Mesenchymal stem cell (in vitro differentiated cells and primary cell): ENCODE measurements around the gene KLHL18.
"Not testable (repeated sequence)": the region's sequence is repeated elsewhere in the genome, so short reads cannot be mapped to it uniquely, and the experiment has no call there.

Experiments used
- DNase-seq: peaks from one replicate; pipeline ENCODE4 v3.0.0-alpha.2; 2013
- H2AFZ ChIP-seq: one replicate; pipeline ENCODE4 v1.6.1; 2013; ENCODE audit warnings: low read depth, mild to moderate bottlenecking, control low read depth, inconsistent platforms, low read length, moderate library complexity
- H2AK5ac ChIP-seq: 2 replicates; pipeline ENCODE4 v1.6.1; 2013; ENCODE audit warnings: low read length, moderate library complexity, mild to moderate bottlenecking, inconsistent platforms; ENCODE audit not compliant: severe bottlenecking
- H2BK120ac ChIP-seq: one replicate; pipeline ENCODE4 v1.6.1; 2013; ENCODE audit warnings: low read depth, mild to moderate bottlenecking, inconsistent platforms, low read length, moderate library complexity
- H2BK12ac ChIP-seq, 2 experiments: one replicate each; pipeline ENCODE4 v1.6.1; 2013; ENCODE audit warnings: inconsistent platforms in 2 of 2, low read length in 2 of 2, mild to moderate bottlenecking in 2 of 2, moderate library complexity in 2 of 2, control low read depth in 1 of 2
- H2BK15ac ChIP-seq: one replicate; pipeline ENCODE4 v1.6.1; 2013; ENCODE audit warnings: mild to moderate bottlenecking, low read depth, inconsistent platforms; ENCODE audit not compliant: poor library complexity, severe bottlenecking
- H2BK5ac ChIP-seq: 2 replicates; pipeline ENCODE4 v1.6.1; 2013; ENCODE audit warnings: low read depth, mild to moderate bottlenecking, low read length, control low read depth, inconsistent platforms; ENCODE audit not compliant: poor library complexity, severe bottlenecking
- H3K14ac ChIP-seq, 2 experiments: one replicate each; pipeline ENCODE4 v1.6.1; 2013; ENCODE audit warnings: inconsistent platforms in 2 of 2, low read length in 2 of 2, control low read depth in 1 of 2, mild to moderate bottlenecking in 1 of 2, moderate library complexity in 1 of 2
- H3K18ac ChIP-seq, 2 experiments: one replicate each; pipeline ENCODE4 v1.6.1; 2013; ENCODE audit warnings: inconsistent platforms in 2 of 2, low read length in 2 of 2, control low read depth in 1 of 2, low read depth in 1 of 2, mild to moderate bottlenecking in 1 of 2
- H3K23ac ChIP-seq, 2 experiments: one replicate each; pipeline ENCODE4 v1.6.1; 2013; ENCODE audit warnings: inconsistent platforms in 2 of 2, low read length in 2 of 2, mild to moderate bottlenecking in 2 of 2, moderate library complexity in 2 of 2, control low read depth in 1 of 2
- H3K27ac ChIP-seq: 2 replicates; pipeline ENCODE4 v1.5.1; 2013; ENCODE audit warnings: mild to moderate bottlenecking, moderate library complexity, low read length, control low read depth, inconsistent platforms; ENCODE audit not compliant: poor library complexity, severe bottlenecking
- H3K27me3 ChIP-seq, 2 experiments: 2 replicates each; pipeline versions ENCODE4 v1.6.1 to v1.7.0; 2013; ENCODE audit warnings: low read length in 2 of 2, mild to moderate bottlenecking in 2 of 2, moderate library complexity in 2 of 2, control low read depth in 1 of 2, inconsistent platforms in 1 of 2; ENCODE audit not compliant: control insufficient read depth in 1 of 2, insufficient read depth in 1 of 2
- H3K36me3 ChIP-seq, 2 experiments: 2 replicates each; pipeline versions ENCODE4 v1.6.1 to v1.7.0; 2013; ENCODE audit warnings: low read length in 2 of 2, control low read depth in 1 of 2, inconsistent platforms in 1 of 2, low read depth in 1 of 2, mild to moderate bottlenecking in 1 of 2; ENCODE audit not compliant: insufficient read depth in 2 of 2, control insufficient read depth in 1 of 2
- H3K4ac ChIP-seq, 2 experiments: one replicate each; pipeline ENCODE4 v1.6.1; 2013; ENCODE audit warnings: inconsistent platforms in 2 of 2, low read length in 2 of 2, mild to moderate bottlenecking in 2 of 2, moderate library complexity in 2 of 2, control low read depth in 1 of 2, low read depth in 1 of 2
- H3K4me1 ChIP-seq: 2 replicates; pipeline ENCODE4 v1.6.1; 2013; ENCODE audit warnings: low read depth, low read length, control low read depth; ENCODE audit not compliant: control insufficient read depth, insufficient read depth
- H3K4me2 ChIP-seq: 2 replicates; pipeline ENCODE4 v1.6.1; 2013; ENCODE audit warnings: low read length, mild to moderate bottlenecking, inconsistent platforms; ENCODE audit not compliant: poor library complexity, severe bottlenecking
- H3K4me3 ChIP-seq, 2 experiments: 2 replicates each; pipeline versions ENCODE4 v1.5.1 to v1.7.0; 2013; ENCODE audit warnings: low read length in 2 of 2, mild to moderate bottlenecking in 2 of 2, control low read depth in 1 of 2, low read depth in 1 of 2; ENCODE audit not compliant: insufficient read depth in 1 of 2
- H3K79me1 ChIP-seq: replicated peaks from 2 replicates; pipeline ENCODE4 v1.6.1; 2013; ENCODE audit warnings: mild to moderate bottlenecking, control low read depth, low read length, inconsistent platforms; ENCODE audit not compliant: poor library complexity, severe bottlenecking
- H3K9ac ChIP-seq: 2 replicates; pipeline ENCODE4 v1.7.0; 2013; ENCODE audit warnings: mild to moderate bottlenecking, low read length, moderate library complexity
- H3K9me3 ChIP-seq: 2 replicates; pipeline ENCODE4 v1.7.0; 2013; ENCODE audit warnings: mild to moderate bottlenecking, low read length; ENCODE audit not compliant: control insufficient read depth
- H4K8ac ChIP-seq: one replicate; pipeline ENCODE4 v1.6.1; 2013; ENCODE audit warnings: inconsistent platforms, mild to moderate bottlenecking, low read length, moderate library complexity
- H4K91ac ChIP-seq: one replicate; pipeline ENCODE4 v1.6.1; 2013; ENCODE audit warnings: mild to moderate bottlenecking, low read length, inconsistent platforms
- WGBS: methylation state at CpG from one replicate; pipeline ENCODE4 v1.1.7; 2013; ENCODE audit warnings: mixed read lengths; 5-methylcytosine and 5-hydroxymethylcytosine counted together

Gene KLHL18

GRCh38 chr3:47366833-47367232, 84.1 kb downstream of the KLHL18 start:
- H3K4ac ChIP-seq = no peak overlapping the region
- no peak overlapping the region for H3K23ac ChIP-seq
- H2BK120ac ChIP-seq = no peak overlapping the region
- H3K27me3 ChIP-seq = peaks cover 12 to 23% of the 10 kb centered on the region in 2 experiments
- no peak overlapping the region for H3K27ac ChIP-seq
- WGBS = 100% methylated on average over 1 of the region's 2 CpGs
- H3K36me3 ChIP-seq = no peaks in the 10 kb centered on the region
- H4K8ac ChIP-seq = no peak overlapping the region
- H3K14ac ChIP-seq = no peak overlapping the region
- no peaks in the 10 kb centered on the region for H3K79me1 ChIP-seq
- no peak overlapping the region for H3K9ac ChIP-seq
- no peak overlapping the region for H2AK5ac ChIP-seq
- H3K18ac ChIP-seq = no peak overlapping the region
- H2BK5ac ChIP-seq = no peak overlapping the region
- no peak overlapping the region for H2BK15ac ChIP-seq
- H2BK12ac ChIP-seq = no peak overlapping the region
- H3K4me2 ChIP-seq = no peak overlapping the region
- H3K4me1 ChIP-seq = peaks cover 2% of the 10 kb centered on the region
- no peak overlapping the region for H4K91ac ChIP-seq
- H2AFZ ChIP-seq = no peak overlapping the region
- H3K9me3 ChIP-seq = no peaks in the 10 kb centered on the region
- no peak overlapping the region for H3K4me3 ChIP-seq
- no peak for DNase-seq

GRCh38 chr3:47367631-47368030, 84.9 kb downstream of the KLHL18 start:
- H3K27me3 ChIP-seq = peaks cover 15 to 23% of the 10 kb centered on the region in 2 experiments
- no peak overlapping the region for H2AFZ ChIP-seq
- H3K36me3 ChIP-seq = no peaks in the 10 kb centered on the region
- no peak overlapping the region for H2BK12ac ChIP-seq
- H3K14ac ChIP-seq = no peak overlapping the region
- no peak overlapping the region for H2BK5ac ChIP-seq
- no peak overlapping the region for H3K23ac ChIP-seq
- no peak overlapping the region for H3K4me3 ChIP-seq
- H3K18ac ChIP-seq = no peak overlapping the region
- no peak for DNase-seq
- no peak overlapping the region for H3K9ac ChIP-seq
- no peak overlapping the region for H3K4ac ChIP-seq
- H4K91ac ChIP-seq = no peak overlapping the region
- no peak overlapping the region for H3K27ac ChIP-seq
- H3K79me1 ChIP-seq = no peaks in the 10 kb centered on the region
- H2BK120ac ChIP-seq = no peak overlapping the region
- H2BK15ac ChIP-seq = no peak overlapping the region
- H3K9me3 ChIP-seq = no peaks in the 10 kb centered on the region
- H3K4me1 ChIP-seq = peaks cover 2% of the 10 kb centered on the region
- no peak overlapping the region for H3K4me2 ChIP-seq
- H2AK5ac ChIP-seq = no peak overlapping the region
- no peak overlapping the region for H4K8ac ChIP-seq
- 98% methylated on average over 6 of the region's 7 CpGs for WGBS

- H3K14ac ChIP-seq, H2AFZ ChIP-seq, H3K4me1 ChIP-seq, H3K27ac ChIP-seq, H3K4ac ChIP-seq, H2BK15ac ChIP-seq, H4K8ac ChIP-seq, DNase-seq, H3K79me1 ChIP-seq, H3K9me3 ChIP-seq, H4K91ac ChIP-seq, H3K4me3 ChIP-seq, H3K4me2 ChIP-seq, H2AK5ac ChIP-seq, H3K36me3 ChIP-seq, H2BK12ac ChIP-seq, H2BK5ac ChIP-seq, H3K23ac ChIP-seq, H2BK120ac ChIP-seq, H3K18ac ChIP-seq, H3K9ac ChIP-seq: not testable (repeated sequence)
- 91% methylated on average over 8 of the region's 8 CpGs for WGBS
- H3K27me3 ChIP-seq = peaks cover 15 to 23% of the 10 kb centered on the region in 2 experiments
Measured at GRCh38 chr3:47370020-47370419, 87.3 kb downstream of the KLHL18 start.

GRCh38 chr3:47370887-47371697, 88.3 kb downstream of the KLHL18 start:
- Histone ChIP-seq H3K36me3 (no peaks in the 10 kb centered on the region), H2BK15ac (no peak overlapping the region), H3K9ac (no peak overlapping the region), H3K4me2 (no peak overlapping the region), H2BK5ac (no peak overlapping the region), H3K18ac (no peak overlapping the region), H3K14ac (no peak overlapping the region), H3K4me1 (peaks cover 2% of the 10 kb centered on the region), H3K23ac (no peak overlapping the region), H3K79me1 (no peaks in the 10 kb centered on the region), H2AFZ (no peak overlapping the region), H3K27ac (no peak overlapping the region), H4K91ac (no peak overlapping the region), H2AK5ac (no peak overlapping the region), H3K4ac (no peak overlapping the region), H3K9me3 (no peaks in the 10 kb centered on the region), H3K27me3 (peaks cover 15 to 23% of the 10 kb centered on the region in 2 experiments), H4K8ac (no peak overlapping the region), H2BK12ac (no peak overlapping the region), H2BK120ac (no peak overlapping the region), H3K4me3 (no peak overlapping the region)
- DNase-seq = no peak
- WGBS = 60% methylated on average over 8 of the region's 13 CpGs
